ENCODE results near the gene RFESD.
A peak's percentile ranks its signal among the peaks of the same experiment; 100 is the strongest.

Gene RFESD

DNA sequence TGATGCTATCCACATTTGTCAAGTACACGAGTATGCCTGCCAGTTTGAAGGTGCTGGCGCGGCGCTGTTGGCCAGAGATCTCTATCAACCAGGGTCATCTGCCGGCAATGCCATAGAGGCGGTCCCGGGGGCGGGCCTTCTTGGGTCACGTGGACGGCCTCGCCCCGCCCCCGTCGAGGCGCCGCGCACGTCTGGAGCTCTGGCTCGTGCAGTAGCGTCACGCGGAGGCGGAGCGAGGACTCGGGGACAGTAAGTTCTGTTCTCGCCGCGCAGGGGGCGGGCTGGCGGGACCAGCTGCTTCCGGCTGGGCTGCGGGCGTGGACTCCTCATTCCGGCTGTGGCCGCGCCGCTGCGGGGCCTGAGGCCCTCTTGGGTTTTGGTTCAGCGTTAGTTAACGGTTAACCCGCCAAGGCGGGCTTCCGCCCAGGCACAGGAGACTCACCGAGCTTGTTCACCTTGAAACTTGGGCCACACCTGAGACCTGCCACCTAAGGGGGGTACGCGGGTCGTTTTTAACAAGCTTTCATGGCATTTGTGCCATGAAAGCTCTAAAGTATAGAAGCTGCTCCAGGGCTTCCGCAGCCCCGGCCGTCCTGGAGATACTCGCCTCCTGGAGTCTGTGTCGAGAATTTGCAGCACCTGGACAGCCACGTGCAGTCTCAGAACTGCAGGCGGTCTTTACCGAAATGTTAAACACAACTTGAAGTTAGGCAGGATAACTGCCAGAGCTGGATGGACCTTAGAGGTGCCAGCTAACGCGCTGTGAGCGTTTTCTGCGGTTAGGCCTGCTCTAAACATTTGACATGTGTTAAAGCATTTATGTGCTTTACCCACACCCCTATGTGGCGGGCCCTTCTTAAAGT, at the start of gene RFESD:
Gene RFESD (plus strand): TSS at position 209 of the 863 bp plus-strand sequence. CDS start 5,495 bp downstream, outside the sequence.
- DNase-seq, result peak; percentile 87 to 91

DNA sequence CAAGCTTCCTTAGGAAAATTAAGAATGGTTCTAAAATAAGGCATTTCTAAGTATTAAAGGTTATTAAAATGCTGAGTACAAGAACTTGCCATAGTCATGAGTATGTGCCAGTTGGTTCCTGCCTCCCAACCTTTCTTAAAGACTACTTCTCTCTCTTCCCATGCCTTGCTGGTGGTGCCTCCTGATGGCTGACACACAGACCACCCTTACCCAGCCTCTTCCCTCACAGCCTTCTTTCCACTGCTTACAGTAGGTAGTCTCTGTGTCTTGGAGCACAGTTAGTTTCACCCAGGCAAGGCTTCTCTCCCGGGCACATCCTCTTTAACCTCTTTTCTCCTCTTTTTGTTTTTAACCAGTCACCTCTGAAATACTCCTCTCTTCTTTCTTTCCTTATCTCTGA, 47.3 kb upstream of the RFESD start:
- no peak for DNase-seq

DNA sequence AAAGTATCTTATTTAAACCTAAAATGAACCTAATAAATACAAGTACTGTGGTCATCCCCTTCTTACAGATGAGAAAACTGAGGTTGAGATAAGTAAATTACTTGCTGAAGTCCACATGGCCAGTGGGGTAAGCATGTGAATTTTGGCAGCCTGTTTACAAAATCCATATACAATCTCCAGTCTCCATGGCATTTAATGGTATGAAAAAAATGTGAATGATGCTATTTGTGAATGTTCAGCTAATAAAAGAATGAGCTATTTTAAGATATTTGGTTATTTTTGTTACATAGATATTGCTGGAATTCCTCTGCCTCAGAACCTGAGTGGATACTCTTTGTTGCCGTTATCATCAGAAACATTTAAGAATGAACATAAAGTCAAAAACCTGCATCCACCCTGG, 46.0 kb upstream of the RFESD start:
- DNase-seq, result no peak

DNA sequence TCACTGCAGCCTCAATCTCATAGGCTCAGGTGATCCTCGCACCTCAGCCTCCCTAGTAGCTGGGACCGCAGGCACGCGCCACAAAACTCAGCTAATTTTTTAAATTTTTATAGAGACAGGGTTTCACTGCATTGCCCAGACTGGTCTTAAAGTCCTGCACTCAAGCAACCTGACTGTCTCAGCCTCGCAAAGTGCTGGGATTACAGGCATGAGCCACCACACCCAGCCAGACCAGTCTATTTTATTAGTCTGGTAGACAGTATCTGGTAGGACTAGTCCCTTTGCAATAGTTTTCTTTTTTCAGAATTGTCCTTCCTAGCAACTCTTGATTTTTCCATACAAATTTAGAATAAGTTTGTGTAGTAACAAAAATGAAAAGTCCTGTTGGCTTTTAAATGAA, 40.8 kb upstream of the RFESD start:
- no peak for DNase-seq

DNA sequence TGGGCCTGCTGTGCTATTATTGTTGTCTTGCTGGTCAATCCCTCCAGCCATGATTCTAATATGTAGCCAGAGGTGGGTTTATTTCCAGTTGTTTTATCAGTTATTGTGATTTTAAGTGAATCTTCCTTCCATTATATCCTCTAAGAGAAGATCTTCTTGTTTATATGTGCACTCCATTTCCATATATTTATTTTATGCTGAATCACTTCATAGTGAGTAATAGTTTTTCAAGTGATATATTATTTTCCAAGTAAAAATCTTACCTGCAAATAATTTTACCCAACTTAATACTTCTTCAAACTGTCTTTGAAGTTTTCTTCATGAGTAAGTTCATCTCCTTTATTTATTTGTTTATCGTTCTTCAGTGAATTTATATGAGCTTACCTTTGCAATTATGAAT, 40.2 kb upstream of the RFESD start:
- DNase-seq, result no peak

DNA sequence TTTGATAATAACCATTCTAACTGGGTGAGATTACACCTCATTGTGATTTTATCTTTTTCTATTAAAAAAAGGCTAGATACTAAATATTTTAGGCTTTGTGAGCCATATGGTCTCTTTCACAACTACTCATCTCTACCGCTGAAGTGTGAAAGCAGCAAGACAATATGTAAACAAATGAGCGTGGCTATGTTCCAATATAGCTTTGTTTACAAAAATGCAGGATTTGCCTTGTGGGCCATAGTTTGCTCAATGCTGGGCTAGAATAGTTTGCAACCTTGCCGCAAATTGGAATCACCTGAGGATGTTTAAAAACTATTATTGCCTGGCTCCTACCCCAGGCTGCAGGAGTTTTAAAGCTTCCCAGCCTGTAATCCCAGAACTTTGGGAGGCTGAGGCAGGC, 36.9 kb upstream of the RFESD start:
- no peak for DNase-seq

DNA sequence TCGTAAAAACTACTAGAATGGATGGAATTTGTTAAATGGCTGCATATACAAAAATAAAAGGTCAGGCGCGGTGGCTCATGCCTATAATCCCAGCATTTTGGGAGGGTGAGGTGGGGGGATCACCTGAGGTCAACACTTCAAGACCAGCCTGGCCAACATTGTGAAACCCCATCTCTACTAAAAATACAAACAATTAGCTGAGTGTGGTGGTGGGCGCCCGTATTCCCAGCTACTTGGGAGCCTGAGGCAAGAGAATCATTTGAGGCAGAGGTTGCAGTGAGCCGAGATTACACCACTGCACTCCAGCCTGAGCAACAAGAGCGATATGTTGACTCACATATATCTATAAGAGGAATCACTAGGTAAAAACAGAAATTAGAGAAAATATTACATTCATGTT, 36.0 kb upstream of the RFESD start:
- no peak for DNase-seq

DNA sequence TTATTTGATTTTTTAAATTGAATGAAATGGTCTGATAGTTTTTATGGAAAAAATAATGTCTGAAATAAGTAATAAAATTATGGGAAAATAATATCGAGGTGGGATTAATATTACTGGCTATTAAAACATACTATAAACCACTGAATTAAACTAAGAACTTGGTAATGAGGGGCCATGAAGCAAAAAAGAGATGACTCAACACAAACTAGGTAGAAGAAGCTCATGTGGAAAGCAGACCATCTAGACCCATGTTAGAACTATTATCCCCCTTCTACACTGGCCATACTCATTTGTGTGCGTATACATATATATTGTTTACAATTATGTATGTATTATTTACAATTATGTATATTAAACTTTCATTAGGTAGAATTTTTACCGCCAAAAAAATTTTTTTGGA, 35.2 kb upstream of the RFESD start:
- DNase-seq, result no peak

DNA sequence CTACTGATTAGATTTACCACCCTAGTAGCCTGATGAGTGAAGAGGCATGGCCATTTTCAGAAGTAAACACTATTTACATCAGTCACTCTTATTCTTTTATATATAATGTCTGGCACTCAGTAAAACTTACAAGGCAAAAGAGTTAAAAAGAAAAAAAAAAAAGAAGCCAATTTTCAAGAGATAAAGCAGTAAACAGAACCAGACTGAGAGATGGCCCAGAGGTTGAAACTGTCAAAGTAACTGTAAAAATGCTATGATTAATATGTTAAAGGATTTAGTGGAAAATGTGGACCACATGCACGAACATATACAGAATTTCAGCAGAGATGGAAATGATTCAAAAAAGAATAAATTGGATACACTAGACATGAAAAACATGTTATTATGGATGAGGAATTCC, 33.1 kb upstream of the RFESD start:
- no peak for DNase-seq

DNA sequence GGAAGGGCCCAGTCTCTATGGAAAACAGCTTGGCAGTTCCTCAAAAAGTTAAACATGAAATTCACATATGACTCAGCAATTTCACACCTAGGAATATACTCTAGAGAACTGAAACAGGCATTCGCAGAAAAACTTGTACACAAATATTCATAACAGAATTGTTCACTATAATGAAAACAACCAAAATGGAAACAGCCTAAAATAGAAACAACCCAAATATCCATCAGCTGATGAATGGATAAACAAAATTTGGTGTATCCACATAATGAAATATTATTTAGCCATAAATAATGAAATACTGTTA, 31.5 kb upstream of the RFESD start:
- no peak for DNase-seq

DNA sequence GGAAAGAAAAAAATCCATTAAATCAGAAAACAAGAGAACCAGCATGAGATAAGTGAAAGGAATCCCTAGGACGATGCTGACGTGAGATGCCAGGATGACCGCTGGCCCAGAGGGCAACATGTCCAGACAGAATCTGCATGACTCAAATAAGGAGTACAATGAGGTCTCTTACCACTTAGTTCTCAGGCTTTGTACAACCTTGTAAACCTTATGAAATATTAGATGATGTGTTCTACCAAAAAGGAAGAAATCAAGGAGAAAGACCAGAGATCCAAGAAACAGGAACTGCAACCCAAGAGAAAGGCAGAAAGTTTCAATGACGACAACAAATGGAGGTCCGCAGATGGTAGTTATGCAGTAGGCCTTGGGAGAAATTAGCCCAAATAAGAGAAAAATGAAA, 29.5 kb upstream of the RFESD start:
- no peak for DNase-seq

DNA sequence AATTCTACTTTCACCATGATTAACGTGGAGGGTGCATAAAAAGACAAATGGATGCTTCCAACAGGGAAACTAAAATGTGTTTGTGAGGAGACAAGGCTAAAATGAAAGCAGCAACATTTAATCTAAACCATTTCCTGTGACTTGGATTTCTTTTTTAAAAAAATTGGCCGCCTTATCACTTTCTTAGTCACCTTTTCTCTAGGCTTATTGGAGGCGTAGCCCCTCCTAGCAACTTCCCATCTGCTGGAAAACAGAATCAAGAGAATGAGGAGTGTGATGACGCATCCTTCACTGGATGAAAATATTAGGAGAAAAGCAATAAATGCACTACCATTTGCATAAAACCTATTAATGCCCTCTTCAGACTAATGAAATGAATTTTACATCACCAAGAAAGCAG, 27.5 kb upstream of the RFESD start:
- DNase-seq, result no peak

DNA sequence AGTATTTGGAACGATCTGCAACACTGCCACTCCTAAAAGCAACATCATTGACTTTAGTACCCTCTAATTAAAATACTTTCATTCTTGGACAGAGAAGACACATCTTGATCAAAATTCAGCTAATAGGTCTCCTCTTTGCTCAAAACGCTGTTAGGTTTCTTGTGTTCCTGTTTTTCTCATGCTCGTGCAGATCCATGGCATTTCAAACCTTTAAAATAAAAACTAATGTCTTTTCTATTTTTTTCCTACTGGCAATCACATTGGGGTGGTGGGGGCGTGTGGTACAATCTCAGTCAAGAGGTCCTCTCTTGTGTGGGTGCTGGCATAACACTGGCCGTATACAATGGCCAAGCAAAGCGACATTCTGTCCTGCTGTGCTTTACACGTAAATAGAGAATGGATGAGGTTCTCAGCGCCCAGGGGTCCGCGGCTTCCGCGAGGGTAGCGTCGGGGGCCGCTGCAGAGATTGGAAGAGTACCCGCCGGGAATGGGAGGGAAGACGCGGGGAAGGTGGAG, 27.0 kb upstream of the RFESD start:
- DNase-seq, result no peak

DNA sequence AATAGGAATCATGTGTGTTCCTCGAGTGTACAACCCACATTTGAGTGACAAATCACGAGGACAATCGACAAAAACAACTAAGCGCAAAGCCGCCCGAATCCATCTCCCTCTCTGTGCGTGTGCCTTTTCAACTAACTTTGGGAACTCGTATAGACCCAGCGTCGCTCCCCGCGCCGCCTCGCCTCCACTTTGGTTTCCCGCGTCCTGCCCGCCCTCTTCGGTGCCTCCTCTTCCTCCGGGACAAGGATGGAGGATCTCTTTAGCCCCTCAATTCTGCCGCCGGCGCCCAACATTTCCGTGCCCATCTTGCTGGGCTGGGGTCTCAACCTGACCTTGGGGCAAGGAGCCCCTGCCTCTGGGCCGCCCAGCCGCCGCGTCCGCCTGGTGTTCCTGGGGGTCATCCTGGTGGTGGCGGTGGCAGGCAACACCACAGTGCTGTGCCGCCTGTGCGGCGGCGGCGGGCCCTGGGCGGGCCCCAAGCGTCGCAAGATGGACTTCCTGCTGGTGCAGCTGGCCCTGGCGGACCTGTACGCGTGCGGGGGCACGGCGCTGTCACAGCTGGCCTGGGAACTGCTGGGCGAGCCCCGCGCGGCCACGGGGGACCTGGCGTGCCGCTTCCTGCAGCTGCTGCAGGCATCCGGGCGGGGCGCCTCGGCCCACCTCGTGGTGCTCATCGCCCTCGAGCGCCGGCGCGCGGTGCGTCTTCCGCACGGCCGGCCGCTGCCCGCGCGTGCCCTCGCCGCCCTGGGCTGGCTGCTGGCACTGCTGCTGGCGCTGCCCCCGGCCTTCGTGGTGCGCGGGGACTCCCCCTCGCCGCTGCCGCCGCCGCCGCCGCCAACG, 26.3 kb upstream of the RFESD start, which contains the start of gene GPR150:
Gene GPR150 (plus strand): TSS at position 58 of the 840 bp plus-strand sequence. CDS start 189 bp downstream, at position 247.
- DNase-seq, result peak; percentile 37 to 55

DNA sequence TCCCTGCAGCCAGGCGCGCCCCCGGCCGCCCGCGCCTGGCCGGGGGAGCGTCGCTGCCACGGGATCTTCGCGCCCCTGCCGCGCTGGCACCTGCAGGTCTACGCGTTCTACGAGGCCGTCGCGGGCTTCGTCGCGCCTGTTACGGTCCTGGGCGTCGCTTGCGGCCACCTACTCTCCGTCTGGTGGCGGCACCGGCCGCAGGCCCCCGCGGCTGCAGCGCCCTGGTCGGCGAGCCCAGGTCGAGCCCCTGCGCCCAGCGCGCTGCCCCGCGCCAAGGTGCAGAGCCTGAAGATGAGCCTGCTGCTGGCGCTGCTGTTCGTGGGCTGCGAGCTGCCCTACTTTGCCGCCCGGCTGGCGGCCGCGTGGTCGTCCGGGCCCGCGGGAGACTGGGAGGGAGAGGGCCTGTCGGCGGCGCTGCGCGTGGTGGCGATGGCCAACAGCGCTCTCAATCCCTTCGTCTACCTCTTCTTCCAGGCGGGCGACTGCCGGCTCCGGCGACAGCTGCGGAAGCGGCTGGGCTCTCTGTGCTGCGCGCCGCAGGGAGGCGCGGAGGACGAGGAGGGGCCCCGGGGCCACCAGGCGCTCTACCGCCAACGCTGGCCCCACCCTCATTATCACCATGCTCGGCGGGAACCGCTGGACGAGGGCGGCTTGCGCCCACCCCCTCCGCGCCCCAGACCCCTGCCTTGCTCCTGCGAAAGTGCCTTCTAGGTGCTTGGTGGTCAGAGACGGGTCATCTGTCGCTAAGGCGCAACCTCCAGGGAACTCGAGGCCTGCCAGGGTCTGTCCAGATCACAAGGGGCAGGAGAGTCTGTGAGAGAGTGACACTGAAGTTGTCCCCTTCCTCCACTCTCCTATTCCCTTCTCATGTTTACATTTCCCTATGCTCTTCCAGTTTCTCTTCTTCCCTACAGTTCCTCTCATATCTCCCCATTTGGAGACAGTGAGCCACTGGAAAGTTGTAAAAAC, 25.4 kb upstream of the RFESD start:
- DNase-seq, result peak; percentile 20 to 27

DNA sequence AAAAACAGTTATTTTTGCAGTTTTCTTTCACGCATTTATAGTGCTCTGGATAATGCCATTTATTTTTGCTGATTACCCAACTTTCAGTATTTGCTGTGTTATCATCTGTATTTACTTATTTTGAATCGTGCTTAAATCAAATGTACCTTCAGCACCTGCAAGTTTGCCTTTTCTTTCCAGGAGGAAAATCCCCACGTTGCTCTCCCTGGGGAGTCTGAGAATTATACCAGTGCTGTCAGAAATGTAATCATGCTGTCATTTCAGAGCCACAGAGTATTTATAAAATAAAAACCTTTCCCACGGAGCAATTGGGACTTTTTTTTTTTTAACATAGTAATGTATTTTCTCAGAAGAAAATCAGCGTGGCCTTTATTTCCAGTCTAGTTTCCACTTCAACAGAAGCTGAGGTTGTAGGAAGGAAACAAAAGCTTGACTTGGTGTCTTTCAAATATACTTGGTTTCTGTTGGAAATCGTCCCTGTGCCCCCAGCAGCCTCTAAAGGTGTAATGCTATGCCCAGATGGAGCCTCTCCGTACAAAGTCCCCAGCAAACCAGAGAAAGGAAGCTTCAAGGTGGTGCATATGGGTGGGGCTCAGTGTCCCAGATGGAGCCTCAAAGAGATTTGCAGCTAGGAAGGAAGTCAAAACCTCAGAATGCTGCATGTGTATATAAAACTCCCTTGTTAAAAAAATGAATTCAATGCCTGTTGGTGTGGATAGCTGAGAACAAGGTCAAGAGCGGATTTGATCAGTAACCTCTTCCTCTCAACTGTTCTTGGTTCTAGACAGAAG, 24.5 kb upstream of the RFESD start:
- DNase-seq, result peak in 1 of 2 experiments; percentile 7

DNA sequence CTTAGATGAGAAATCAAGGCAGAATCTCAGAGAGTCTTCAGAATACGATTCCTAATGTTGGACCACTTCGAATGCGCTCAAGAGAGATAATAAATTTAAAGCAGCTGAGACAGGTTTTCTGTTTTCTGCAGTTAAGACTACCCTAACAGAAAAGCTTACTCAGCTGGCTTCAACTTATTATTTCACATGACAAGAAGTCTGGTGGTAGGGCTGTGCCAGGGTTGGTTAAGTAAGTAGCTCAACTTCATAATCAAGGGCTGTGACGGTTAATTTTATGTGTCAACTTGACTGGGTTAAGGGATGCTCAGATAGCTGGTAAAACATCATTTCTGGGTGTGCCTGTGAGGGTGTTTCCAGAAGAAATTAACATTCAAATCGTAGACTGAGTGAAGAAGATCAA, 22.9 kb upstream of the RFESD start:
- DNase-seq, result no peak

DNA sequence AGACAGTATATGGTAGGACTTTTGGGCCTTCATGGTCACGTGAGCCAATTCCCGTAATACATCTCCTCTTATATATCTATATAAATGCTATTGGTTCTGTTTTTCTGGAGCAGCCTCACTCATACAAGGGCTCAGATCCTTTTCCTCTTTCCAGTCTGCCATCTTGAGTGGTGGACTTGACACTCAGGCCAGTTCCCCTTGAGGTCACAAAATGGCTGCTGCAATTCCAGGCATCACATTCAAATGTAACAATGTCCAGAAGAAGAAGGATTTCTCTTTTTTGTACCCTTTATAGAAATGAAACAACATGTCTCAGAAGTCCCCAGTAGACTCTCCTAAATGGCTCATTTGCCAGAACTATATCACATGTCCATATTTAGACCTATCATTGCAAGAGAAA, 22.2 kb upstream of the RFESD start:
- DNase-seq, result no peak

DNA sequence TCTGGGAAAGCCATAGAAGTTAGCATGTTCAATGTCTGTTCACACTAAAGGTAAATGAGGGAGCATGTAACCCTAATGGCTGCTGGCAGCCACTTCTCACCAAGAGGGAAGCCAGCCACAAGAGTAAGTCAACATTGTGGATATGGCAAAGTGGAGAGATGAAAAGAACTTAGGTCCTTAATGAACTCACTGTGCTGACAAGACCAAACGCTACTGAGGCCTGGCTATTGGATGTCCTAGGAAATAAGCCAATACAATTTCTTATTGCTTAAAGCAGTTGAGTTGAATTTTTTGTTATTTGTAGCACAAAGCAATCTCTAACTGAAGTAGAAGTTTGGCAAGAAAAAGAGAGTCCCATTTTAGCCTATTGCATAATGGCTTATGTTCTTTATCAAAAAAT, 19.9 kb upstream of the RFESD start:
- DNase-seq, result no peak

DNA sequence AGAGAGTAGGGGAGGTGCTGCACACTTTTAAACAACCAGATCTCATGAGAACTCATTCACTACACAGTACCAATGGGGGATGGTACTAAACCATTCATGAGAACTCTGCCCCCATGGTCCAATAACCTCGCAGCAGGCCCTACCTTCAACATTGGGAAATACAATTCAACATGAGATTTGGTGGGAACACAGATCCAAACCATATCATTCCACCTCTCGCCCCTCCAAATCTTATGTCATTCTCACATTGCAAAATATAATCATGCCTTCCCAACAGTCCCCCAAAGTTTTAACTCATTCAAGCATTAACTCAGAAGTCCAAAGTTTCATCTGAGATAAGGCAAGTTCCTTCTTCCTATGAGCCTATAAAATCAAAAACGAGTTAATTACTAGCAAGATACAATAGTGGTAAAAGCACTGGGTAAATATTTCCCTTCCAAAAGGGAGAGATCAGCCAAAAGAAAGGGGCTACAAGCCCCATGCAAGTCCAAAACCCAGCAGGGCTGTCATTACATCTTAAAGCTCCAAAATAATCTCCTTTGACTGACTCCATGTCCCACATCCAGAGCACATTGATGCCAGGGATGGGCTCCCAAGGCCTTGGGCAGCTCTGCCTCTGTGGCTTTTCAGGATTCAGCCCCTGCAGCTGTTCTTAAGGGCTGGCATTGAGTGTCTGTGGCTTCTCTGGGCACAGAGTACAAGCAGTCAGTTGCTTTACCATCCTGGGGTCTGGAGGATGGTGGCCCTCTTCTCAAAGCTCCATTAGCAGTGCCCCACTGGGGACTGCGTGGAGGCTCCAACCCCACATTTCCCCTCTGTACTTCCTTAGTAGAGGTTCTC, 18.4 kb upstream of the RFESD start:
- DNase-seq, result no peak

DNA sequence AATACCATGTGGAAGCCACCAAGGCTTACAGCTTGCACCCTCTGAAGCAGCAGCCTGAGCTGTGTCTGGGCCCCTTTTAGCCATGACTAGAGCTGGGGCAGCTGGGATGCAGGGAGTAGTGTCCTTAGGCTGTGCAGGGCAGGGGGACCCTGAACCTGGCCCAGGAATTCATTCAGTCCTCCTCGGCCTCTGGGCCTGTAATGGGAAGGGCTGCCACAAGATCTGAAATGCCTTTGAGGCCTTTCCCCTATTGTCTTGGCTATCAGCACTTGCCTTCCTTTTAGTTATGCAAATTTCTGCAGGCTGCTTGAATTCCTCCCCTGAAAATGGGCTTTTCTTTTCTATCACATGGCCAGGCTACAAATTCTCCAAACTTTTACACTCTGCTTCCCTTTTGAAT, 17.6 kb upstream of the RFESD start:
- DNase-seq, result no peak

Data from activated CD4-positive, alpha-beta T cell treated with anti-CD3 and anti-CD28 coated beads, Interleukin-2, amount 50 U/mL, for 4 hours (primary cell).